T-helper 1 cell treated with Interleukin-12 subunit alpha and Interleukin-12 subunit beta and Interleukin-4 antibody, amounts not matched to agents 30 ng/mL and 1 ng/mL, for 36 hours (primary cell): ENCODE results near the gene HAUS2. TPM values are rescaled to one million over a fixed set of nuclear protein-coding genes. Genes with fewer than 3 reads are reported as not detected.
"Not testable (repeated sequence)": the region's sequence is repeated elsewhere in the genome, so short reads cannot be mapped to it uniquely, and the experiment has no call there.

Experiments used
- intact Hi-C: fragments of 100-400 bp; cut with micrococcal nuclease; formaldehyde crosslinking; loops from one replicate; pipeline ENCODE4 v1.15.1; 2024
- total RNA-seq: library from RNA; stranded (reverse); gene quantifications from 2 replicates; pipeline ENCODE4 v1.2.3, GENCODE V29; 2022

The HAUS2 gene
- total RNA-seq = 31.7 and 33.0 TPM in 2 replicates

DNA sequence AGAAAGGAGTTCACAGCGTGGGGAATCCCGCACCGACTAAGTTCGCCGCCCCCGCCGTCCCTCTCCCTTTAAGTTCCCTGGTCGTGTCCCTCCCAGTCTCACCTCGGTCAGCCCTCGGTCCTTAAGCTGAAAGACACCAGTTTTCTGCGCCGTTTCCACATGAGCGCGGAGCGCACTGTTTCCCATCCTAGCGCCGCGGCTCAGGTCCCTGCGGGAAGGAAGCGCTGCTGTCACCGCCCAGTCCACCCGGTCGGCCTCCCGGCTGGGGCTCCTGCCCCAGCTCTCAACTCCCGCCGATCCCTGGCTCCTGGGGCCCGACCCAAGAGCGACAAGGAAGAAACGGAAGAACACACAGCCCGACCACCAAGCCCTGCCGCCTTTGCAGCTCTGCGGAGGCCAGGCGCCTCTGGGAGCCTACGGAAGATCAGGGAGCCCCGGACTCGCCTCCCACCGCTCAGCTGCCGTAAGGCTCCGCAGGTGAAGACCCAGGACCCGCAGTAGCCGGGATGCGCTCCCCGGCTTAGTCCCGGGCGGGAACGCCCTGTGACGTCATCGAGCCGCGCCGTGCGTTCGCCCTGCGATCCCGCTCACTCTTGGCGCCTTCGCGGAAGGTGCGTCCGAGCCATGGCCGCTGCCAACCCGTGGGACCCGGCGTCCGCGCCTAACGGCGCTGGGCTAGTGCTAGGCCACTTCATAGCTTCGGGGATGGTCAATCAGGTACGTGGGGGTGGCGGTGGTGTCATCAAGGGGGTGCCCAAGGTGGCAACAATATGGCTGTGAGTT is at the start of gene HAUS2, which contains the start of gene LRRC57:
TSS of gene HAUS2 (plus strand) at position 590 of the 783 bp plus-strand sequence. CDS start at position 625, 35 bp downstream.
TSS of gene LRRC57 (minus strand) at position 545 of the 783 bp plus-strand sequence. CDS start at position 186, 359 bp downstream.
- intact Hi-C loops = loop anchor here (1.0 to 5.0 kb wide), 10 partner anchors 27 to 1981 kb away; partner anchors contain the start of genes CCDC32, GANC, GOLM2 and RPUSD2

- intact Hi-C loops = loop anchor here (10.0 kb wide), 3 partner anchors 605 to 1785 kb away; partner anchors contain the start of genes GOLM2, PDIA3 and UBR1
These were observed 48.6 kb upstream of the HAUS2 start for GRCh38 chr15:42499858-42500609.

- intact Hi-C loops = no loop called here
These were observed 46.2 kb upstream of the HAUS2 start for GRCh38 chr15:42502477-42502876.

DNA sequence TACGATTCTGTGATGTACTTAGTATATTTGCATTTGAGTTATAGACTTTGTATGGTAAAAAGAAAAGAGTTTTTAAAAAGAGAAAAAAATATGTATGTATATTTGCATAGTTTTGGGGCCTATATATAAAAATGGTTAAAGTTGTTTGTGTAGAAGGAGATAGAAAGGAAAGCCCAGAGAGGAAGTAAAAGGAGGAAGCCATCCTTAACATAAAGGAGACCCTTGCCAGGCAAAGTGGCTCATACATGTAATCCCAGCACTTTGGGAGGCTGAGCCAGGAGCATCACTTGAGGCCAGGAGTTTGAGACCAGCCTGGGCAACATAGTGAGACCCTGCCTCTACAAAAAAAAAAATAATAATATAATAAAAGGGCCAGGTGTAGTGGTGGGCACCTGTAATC is 44.8 kb upstream of the HAUS2 start:
- intact Hi-C loops = no loop called here

DNA sequence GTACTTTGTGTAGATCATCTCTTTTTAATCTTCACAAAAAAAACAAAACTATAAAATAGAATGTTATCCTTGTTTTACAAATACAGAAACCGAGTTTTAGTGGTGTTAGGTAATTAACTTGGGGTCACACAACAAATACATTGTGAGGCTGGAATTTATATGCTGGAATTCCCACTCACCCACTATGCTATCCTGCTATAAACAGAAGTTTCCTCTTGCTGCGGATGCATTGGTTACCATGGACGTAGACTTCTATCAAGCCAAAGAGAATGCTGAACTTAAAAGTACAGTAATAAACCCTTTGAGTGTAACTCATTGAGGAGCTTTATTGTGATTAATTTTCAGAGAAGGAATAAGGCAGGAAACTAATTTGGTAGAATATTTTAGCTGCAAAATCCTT is 44.0 kb upstream of the HAUS2 start:
- intact Hi-C loops = no loop called here

- intact Hi-C loops = no loop called here
These were observed 41.1 kb upstream of the HAUS2 start for GRCh38 chr15:42507514-42507913.

DNA sequence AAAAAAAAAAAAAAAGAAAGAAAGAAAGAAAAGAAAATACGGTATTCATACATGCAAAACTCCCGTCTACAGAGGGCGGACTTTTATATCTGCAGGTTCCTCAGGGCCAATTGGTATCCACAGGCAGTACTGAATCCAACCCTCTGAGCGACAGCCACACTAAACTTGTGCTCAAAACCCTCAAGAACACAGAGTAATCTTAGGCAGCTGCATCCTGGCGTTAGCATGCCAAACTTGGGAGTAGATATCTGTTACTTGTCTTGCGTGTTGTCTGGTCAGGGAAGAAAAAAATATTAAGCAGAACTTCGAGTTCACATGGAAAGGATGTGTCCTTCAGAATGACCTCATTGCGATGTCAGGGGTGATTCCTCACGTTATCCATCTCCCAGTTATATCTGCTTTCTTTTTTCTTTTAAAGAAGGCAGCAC is 40.4 kb upstream of the HAUS2 start:
- intact Hi-C loops = no loop called here

- intact Hi-C loops = no loop called here
These were observed 38.2 kb upstream of the HAUS2 start for GRCh38 chr15:42510258-42511006.

DNA sequence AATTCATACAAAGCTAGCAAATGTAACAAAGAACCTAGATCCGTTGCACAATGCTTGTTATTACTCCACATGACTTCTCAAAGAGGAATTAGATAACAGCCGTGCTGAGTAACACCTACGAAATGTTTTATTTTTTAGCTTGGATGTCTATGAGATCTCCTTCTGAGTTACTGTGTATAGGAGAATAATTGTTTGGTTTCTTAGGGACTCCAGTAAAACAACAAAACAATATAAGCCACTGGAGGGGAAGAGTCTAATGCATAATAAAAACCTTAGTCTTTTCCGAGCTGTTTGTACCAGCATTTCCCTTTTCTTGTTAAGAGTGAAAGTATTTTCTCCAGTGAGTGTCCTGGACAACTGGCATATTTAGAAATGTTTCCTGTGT is 37.6 kb upstream of the HAUS2 start:
- intact Hi-C loops = no loop called here

DNA sequence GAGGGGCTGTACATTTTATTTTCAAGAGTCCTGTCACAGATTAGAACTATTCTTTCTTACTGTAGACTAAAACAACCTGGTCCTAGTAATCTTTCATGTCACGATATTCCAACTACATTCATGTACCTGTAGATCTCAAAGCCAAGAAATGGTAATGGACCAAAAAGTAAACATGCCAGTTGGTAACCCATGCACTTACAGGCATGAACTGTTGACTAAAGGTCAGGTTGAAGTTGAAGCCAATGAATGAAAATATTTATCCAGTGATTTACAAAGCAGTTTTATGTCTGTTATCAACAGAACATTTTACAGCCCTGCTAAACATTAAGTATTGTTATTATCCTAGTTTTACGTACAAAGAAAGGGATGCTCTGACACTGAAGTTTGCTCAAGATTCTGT is 25.3 kb upstream of the HAUS2 start:
- intact Hi-C loops = no loop called here

GRCh38 chr15:42528970-42529369 is 19.7 kb upstream of the HAUS2 start:
- intact Hi-C loops = no loop called here

DNA sequence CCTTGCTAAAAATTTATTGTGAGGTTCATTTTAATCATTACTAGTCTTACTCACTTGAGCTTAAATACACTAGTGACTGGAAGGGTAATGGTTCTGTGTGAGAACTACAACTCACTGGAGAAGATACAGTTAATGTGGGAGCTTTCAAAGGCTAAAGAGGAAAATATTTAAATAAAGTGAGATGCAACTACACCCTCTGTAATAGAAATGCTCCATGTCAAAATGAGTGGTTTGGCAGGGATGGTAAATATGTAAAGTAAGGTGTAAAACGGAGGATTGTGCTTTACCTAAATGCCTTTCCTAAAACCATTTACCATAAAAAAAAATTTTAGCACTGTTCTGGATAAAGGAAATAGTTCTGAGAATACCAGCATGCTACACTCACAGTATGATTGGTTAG is 15.4 kb upstream of the HAUS2 start:
- intact Hi-C loops = no loop called here

GRCh38 chr15:42544853-42545629 is 3.6 kb upstream of the HAUS2 start:
- intact Hi-C loops = loop anchor here (5.0 kb wide), 2 partner anchors 1742 to 1978 kb away; partner anchors contain the start of genes CCDC32, GOLM2 and RPUSD2

DNA sequence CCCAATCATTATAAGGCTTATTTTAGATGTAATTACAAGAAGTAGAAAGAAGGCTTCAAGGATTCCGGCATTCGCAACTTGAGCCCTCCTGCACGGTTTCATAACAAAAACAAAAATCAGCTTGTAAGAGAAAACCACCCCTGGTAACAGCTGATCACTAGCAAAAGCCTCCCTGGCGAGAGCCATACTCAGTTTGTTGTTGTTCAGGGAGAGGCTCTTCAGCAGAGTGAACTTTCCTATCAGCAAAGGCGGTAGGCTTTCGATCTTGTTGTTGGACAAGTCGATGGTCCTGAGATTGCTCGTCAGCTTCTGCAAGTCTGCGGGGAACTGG is 755 bp upstream of the HAUS2 start:
- intact Hi-C loops = loop anchor here (1.0 to 5.0 kb wide), 10 partner anchors 27 to 1981 kb away; partner anchors contain the start of genes CCDC32, GANC, GOLM2 and RPUSD2

DNA sequence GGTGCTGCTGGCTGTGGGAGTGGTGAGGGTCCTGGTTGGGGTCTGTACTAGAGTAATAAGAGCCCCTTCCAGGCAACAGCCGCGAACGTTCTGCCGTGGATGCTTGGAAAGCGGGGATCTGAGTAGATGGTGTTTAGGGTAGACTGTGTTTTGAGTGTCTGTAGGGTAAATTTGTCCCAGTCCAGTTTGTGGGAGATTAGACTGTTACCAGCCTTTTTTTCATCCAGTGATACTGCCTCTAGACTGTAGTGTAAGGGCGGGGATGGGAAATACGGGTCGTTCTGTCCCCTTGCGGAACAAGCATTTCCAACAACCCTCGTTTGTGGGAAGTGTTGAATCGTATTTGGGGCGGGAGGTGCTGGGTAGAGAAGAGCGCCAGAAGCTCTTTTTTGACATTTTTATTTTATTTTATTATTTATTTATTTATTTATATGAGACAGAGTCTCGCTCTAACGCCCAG is 424 bp downstream of the HAUS2 start:
- intact Hi-C loops = loop anchor here (2.0 to 5.0 kb wide), 4 partner anchors 276 to 1982 kb away; partner anchors contain the start of genes CCDC32, GANC, GOLM2 and RPUSD2

GRCh38 chr15:42549741-42550392 is 1.2 kb downstream of the HAUS2 start:
- intact Hi-C loops = loop anchor here (2.0 to 5.0 kb wide), 4 partner anchors 277 to 1983 kb away; partner anchors contain the start of genes CCDC32, GANC, GOLM2 and RPUSD2

GRCh38 chr15:42553554-42553953 is 4.9 kb downstream of the HAUS2 start:
- intact Hi-C loops = no loop called here

DNA sequence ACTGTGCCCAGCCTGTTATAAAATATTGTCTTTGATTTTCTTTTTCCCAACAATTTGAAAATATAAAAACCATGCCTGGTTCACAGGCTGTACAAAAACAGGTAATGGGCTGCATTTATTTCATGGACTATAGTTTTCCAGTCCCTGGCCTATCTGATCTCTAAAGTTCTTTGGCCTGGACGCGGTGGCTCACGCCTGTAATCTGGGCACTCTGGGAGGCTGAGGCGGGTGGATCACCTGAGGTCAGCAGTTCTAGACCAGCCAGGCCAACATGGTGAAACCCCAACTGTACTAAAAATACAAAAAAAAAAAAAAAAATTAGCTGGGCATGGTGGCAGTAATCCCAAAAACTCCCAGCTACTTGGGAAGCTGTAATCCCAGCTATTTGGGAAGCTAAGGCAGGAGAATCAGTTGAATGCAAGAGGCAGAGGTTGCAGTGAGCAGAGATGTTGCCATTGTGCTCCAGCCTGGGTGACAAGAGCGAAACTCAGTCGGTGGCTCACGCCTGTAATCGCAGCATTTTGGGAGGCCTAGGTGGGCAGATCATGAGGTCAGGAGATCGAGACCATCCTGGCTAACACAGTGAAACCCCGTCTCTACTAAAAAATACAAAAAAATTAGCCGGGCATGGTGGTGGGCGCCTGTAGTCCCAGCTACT is 8.0 kb downstream of the HAUS2 start:
- intact Hi-C loops = not testable (repeated sequence)

DNA sequence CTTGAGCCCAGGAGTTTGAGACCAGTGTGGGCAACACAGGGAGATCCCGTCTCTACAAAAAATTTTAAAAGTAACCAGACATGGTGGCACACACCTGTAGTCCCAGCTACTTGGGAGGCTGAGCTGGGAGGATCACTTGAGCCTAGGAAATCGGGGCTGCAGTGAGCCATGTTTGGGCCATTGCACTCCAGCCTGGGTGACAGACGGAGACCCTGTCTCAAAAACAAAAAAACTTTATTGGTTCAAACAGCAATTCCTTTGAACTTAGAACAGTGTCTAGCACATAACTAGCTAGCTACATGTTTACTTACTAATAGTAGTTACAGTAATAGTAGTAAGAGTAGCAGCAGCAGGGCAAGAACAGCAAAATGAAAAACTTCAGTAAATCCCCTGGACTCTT is 10.1 kb downstream of the HAUS2 start:
- intact Hi-C loops = no loop called here
